Uterus (tissue), 2 donors: ENCODE measurements around the gene MMP25.

Experiments
- POLR2A ChIP-seq, 2 donors: fragments of 450-650 bp; IDR thresholded peaks; one replicate each; pipeline ENCODE4 v1.6.1; 2016; ENCODE audit warnings: antibody characterized with exemption in 2 of 2, mild to moderate bottlenecking in 1 of 2, moderate library complexity in 1 of 2
- TF ChIP-seq, protein P1 (sequence below), 4 experiments: fragments of 200-600 bp in 2 of 4; fragments of 450-650 bp in 2 of 4; sonication (generic) in 2 of 4; IDR thresholded peaks; one replicate each; pipeline ENCODE4 v1.5.1; 2016 to 2019; ENCODE audit warnings: antibody characterized with exemption in 4 of 4, mild to moderate bottlenecking in 2 of 4, moderate library complexity in 1 of 4

DNA sequence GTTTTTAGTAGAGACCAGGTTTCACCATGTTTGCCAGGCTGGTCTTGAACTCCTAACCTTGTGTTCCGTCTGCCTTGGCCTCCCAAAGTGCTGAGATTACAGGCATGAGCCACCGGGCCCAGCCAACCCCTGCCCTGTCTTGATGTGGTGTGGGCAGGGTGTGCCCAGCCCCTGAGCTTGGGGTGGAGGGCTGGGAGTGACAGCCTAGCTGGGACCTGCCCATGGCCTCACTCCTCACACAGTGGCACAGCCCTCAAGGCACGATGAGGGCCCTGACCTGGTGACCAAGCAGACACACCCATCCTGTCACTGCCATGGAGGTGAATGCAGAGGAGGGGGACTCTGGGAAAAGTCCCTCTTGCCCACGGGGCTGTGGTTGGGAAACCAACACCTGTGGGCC is 22.1 kb downstream of the MMP25 start:
- no peak for TF ChIP-seq POLR2A (IDR thresholded peaks at IDR 0.05)
- TF ChIP-seq, protein P1, sequence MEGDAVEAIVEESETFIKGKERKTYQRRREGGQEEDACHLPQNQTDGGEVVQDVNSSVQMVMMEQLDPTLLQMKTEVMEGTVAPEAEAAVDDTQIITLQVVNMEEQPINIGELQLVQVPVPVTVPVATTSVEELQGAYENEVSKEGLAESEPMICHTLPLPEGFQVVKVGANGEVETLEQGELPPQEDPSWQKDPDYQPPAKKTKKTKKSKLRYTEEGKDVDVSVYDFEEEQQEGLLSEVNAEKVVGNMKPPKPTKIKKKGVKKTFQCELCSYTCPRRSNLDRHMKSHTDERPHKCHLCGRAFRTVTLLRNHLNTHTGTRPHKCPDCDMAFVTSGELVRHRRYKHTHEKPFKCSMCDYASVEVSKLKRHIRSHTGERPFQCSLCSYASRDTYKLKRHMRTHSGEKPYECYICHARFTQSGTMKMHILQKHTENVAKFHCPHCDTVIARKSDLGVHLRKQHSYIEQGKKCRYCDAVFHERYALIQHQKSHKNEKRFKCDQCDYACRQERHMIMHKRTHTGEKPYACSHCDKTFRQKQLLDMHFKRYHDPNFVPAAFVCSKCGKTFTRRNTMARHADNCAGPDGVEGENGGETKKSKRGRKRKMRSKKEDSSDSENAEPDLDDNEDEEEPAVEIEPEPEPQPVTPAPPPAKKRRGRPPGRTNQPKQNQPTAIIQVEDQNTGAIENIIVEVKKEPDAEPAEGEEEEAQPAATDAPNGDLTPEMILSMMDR (IDR thresholded peaks at IDR 0.05) = no peak
